Mesenchymal stem cell (in vitro differentiated cells and primary cell): ENCODE measurements around the gene SKAP2.

ENCODE experiments used
- DNase-seq: peaks from one replicate; pipeline ENCODE4 v3.0.0-alpha.2; 2013
- H2AFZ ChIP-seq: one replicate; pipeline ENCODE4 v1.6.1; 2013; ENCODE audit warnings: low read depth, mild to moderate bottlenecking, control low read depth, inconsistent platforms, low read length, moderate library complexity
- H2AK5ac ChIP-seq: 2 replicates; pipeline ENCODE4 v1.6.1; 2013; ENCODE audit warnings: low read length, moderate library complexity, mild to moderate bottlenecking, inconsistent platforms; ENCODE audit not compliant: severe bottlenecking
- H2BK120ac ChIP-seq: one replicate; pipeline ENCODE4 v1.6.1; 2013; ENCODE audit warnings: low read depth, mild to moderate bottlenecking, inconsistent platforms, low read length, moderate library complexity
- H2BK12ac ChIP-seq, 2 experiments: one replicate each; pipeline ENCODE4 v1.6.1; 2013; ENCODE audit warnings: inconsistent platforms in 2 of 2, low read length in 2 of 2, mild to moderate bottlenecking in 2 of 2, moderate library complexity in 2 of 2, control low read depth in 1 of 2
- H2BK15ac ChIP-seq: one replicate; pipeline ENCODE4 v1.6.1; 2013; ENCODE audit warnings: mild to moderate bottlenecking, low read depth, inconsistent platforms; ENCODE audit not compliant: poor library complexity, severe bottlenecking
- H2BK5ac ChIP-seq: 2 replicates; pipeline ENCODE4 v1.6.1; 2013; ENCODE audit warnings: low read depth, mild to moderate bottlenecking, low read length, control low read depth, inconsistent platforms; ENCODE audit not compliant: poor library complexity, severe bottlenecking
- H3K14ac ChIP-seq, 2 experiments: one replicate each; pipeline ENCODE4 v1.6.1; 2013; ENCODE audit warnings: inconsistent platforms in 2 of 2, low read length in 2 of 2, control low read depth in 1 of 2, mild to moderate bottlenecking in 1 of 2, moderate library complexity in 1 of 2
- H3K18ac ChIP-seq, 2 experiments: one replicate each; pipeline ENCODE4 v1.6.1; 2013; ENCODE audit warnings: inconsistent platforms in 2 of 2, low read length in 2 of 2, control low read depth in 1 of 2, low read depth in 1 of 2, mild to moderate bottlenecking in 1 of 2
- H3K23ac ChIP-seq, 2 experiments: one replicate each; pipeline ENCODE4 v1.6.1; 2013; ENCODE audit warnings: inconsistent platforms in 2 of 2, low read length in 2 of 2, mild to moderate bottlenecking in 2 of 2, moderate library complexity in 2 of 2, control low read depth in 1 of 2
- H3K27ac ChIP-seq: 2 replicates; pipeline ENCODE4 v1.5.1; 2013; ENCODE audit warnings: mild to moderate bottlenecking, moderate library complexity, low read length, control low read depth, inconsistent platforms; ENCODE audit not compliant: poor library complexity, severe bottlenecking
- H3K27me3 ChIP-seq, 2 experiments: 2 replicates each; pipeline versions ENCODE4 v1.6.1 to v1.7.0; 2013; ENCODE audit warnings: low read length in 2 of 2, mild to moderate bottlenecking in 2 of 2, moderate library complexity in 2 of 2, control low read depth in 1 of 2, inconsistent platforms in 1 of 2; ENCODE audit not compliant: control insufficient read depth in 1 of 2, insufficient read depth in 1 of 2
- H3K36me3 ChIP-seq, 2 experiments: 2 replicates each; pipeline versions ENCODE4 v1.6.1 to v1.7.0; 2013; ENCODE audit warnings: low read length in 2 of 2, control low read depth in 1 of 2, inconsistent platforms in 1 of 2, low read depth in 1 of 2, mild to moderate bottlenecking in 1 of 2; ENCODE audit not compliant: insufficient read depth in 2 of 2, control insufficient read depth in 1 of 2
- H3K4ac ChIP-seq, 2 experiments: one replicate each; pipeline ENCODE4 v1.6.1; 2013; ENCODE audit warnings: inconsistent platforms in 2 of 2, low read length in 2 of 2, mild to moderate bottlenecking in 2 of 2, moderate library complexity in 2 of 2, control low read depth in 1 of 2, low read depth in 1 of 2
- H3K4me1 ChIP-seq: 2 replicates; pipeline ENCODE4 v1.6.1; 2013; ENCODE audit warnings: low read depth, low read length, control low read depth; ENCODE audit not compliant: control insufficient read depth, insufficient read depth
- H3K4me2 ChIP-seq: 2 replicates; pipeline ENCODE4 v1.6.1; 2013; ENCODE audit warnings: low read length, mild to moderate bottlenecking, inconsistent platforms; ENCODE audit not compliant: poor library complexity, severe bottlenecking
- H3K4me3 ChIP-seq, 2 experiments: 2 replicates each; pipeline versions ENCODE4 v1.5.1 to v1.7.0; 2013; ENCODE audit warnings: low read length in 2 of 2, mild to moderate bottlenecking in 2 of 2, control low read depth in 1 of 2, low read depth in 1 of 2; ENCODE audit not compliant: insufficient read depth in 1 of 2
- H3K79me1 ChIP-seq: replicated peaks from 2 replicates; pipeline ENCODE4 v1.6.1; 2013; ENCODE audit warnings: mild to moderate bottlenecking, control low read depth, low read length, inconsistent platforms; ENCODE audit not compliant: poor library complexity, severe bottlenecking
- H3K9ac ChIP-seq: 2 replicates; pipeline ENCODE4 v1.7.0; 2013; ENCODE audit warnings: mild to moderate bottlenecking, low read length, moderate library complexity
- H3K9me3 ChIP-seq: 2 replicates; pipeline ENCODE4 v1.7.0; 2013; ENCODE audit warnings: mild to moderate bottlenecking, low read length; ENCODE audit not compliant: control insufficient read depth
- H4K8ac ChIP-seq: one replicate; pipeline ENCODE4 v1.6.1; 2013; ENCODE audit warnings: inconsistent platforms, mild to moderate bottlenecking, low read length, moderate library complexity
- H4K91ac ChIP-seq: one replicate; pipeline ENCODE4 v1.6.1; 2013; ENCODE audit warnings: mild to moderate bottlenecking, low read length, inconsistent platforms
- WGBS: methylation state at CpG from one replicate; pipeline ENCODE4 v1.1.7; 2013; ENCODE audit warnings: mixed read lengths; 5-methylcytosine and 5-hydroxymethylcytosine counted together

SKAP2 gene

DNA sequence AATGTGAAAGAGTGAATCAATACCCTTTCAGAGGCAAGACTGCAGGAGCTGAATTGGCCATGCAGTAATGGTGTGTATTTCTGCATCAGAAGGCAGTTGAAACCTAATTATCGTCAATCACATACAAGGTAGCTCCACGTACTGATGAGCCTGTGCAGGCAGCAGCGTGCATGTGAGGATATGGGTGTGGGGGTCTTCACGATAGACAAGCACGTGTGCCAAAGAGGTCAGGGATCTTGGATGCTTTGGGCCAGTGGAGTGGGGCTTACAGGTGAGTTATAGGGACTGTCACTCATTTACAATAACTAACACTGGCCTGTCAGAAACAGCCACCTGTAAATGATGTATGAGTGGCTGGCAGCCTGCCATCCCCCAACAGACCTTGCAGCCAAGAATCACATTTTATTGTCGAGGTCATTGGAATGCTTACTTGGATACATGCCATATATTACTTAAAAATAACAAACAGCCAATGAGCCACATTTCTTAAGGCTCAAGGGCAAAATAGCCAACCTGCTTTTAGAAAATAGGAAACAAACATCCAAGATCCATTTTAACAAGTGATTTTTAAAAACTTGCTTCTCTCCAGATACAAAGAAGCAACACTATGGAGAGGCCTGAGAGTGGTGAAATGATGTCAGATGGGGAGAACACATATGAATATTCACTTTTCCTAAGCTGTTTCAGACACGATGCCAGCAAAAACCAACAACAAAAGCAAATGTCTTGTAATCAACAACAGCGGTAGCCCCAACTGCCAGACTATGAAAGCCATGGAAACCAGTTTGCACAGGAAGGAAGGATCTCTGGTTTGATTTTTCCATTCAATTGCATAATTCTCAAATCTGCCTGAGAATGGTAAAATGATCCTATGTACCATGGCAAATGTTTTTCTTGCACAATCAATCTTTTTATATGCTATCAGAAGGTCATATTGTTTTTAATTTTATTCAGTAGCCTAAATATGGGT, 210.7 kb downstream of the SKAP2 start:
- Histone ChIP-seq H3K9me3 (no peaks in the 10 kb centered on the region), H3K27me3 (peaks cover 0 to 4% of the 10 kb centered on the region in 2 experiments), H3K4me1 (peaks cover 3% of the 10 kb centered on the region), H3K23ac (no peak overlapping the region), H2AFZ (no peak overlapping the region), H2BK120ac (no peak overlapping the region), H2AK5ac (no peak overlapping the region), H3K9ac (no peak overlapping the region), H3K14ac (peak overlapping the region in 1 of 2 experiments; percentile 68), H3K4ac (no peak overlapping the region), H3K27ac (no peak overlapping the region), H3K36me3 (no peaks in the 10 kb centered on the region), H3K79me1 (no peaks in the 10 kb centered on the region), H2BK12ac (no peak overlapping the region), H2BK5ac (no peak overlapping the region), H3K18ac (peak overlapping the region in 1 of 2 experiments; percentile 11), H3K4me3 (no peak overlapping the region), H3K4me2 (no peak overlapping the region), H2BK15ac (no peak overlapping the region), H4K8ac (no peak overlapping the region), H4K91ac (no peak overlapping the region)
- WGBS: 81% methylated on average over 8 of the region's 8 CpGs
- no peak for DNase-seq

DNA sequence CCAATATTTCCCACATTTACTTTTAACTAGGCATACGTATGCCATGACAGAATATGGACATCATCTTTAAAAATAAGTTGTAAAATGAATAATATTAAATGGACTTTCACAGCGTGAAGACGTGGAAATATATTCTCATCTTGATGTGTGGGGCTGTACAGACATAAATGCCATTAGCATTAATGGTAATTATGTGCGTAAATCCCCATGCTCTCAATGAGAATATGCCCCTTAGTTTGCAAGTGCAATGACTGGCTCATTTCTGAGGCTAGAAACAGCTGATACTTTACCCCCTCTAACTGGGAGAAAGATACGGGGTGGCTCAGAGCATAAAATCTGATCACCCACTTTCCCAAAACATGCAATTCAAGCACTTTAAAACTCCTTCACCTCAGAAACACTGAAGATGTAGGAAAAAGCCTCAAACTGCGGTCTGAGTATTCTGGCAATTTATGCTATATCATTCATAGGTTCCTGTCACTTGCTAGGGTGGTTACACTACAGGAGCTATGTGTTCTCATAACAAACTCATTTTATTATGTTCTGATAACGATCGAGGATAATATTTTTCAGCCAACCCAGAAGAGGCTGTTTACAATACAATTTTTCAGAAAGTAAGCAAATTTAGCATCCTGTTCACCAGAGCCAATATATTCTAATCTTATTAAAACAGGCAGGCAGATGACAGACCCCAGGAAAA, 211.8 kb downstream of the SKAP2 start:
- 92% methylated on average over 6 of the region's 8 CpGs for WGBS

DNA sequence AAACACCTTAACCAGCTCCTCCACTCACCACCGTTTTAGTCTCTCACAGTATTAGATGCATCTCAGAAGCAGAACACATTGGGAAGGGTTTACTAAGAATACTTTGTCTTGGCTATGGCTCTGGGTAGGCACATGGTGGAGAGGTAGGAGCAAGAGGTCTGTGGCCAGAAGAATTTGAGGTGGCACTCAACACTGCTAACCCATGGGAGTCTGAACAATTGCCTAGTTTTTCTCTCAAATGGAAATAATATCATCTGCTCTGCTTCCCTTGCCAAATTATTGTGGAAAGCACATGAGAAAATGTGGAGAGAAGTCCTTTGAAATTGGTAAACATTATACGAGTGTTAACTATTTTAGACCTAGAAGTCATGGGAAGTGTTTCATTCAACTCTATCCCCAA, 214.3 kb downstream of the SKAP2 start:
- Histone ChIP-seq H2BK15ac (no peak overlapping the region), H4K91ac (no peak overlapping the region), H3K4me3 (no peak overlapping the region), H3K9ac (no peak overlapping the region), H2AFZ (no peak overlapping the region), H3K14ac (no peak overlapping the region), H4K8ac (no peak overlapping the region), H2AK5ac (no peak overlapping the region), H3K18ac (no peak overlapping the region), H3K79me1 (no peaks in the 10 kb centered on the region), H3K27me3 (peaks cover 0 to 4% of the 10 kb centered on the region in 2 experiments), H3K4me1 (peaks cover 5% of the 10 kb centered on the region), H3K4me2 (no peak overlapping the region), H2BK12ac (no peak overlapping the region), H3K36me3 (no peaks in the 10 kb centered on the region), H2BK120ac (no peak overlapping the region), H3K27ac (no peak overlapping the region), H2BK5ac (no peak overlapping the region), H3K4ac (no peak overlapping the region), H3K23ac (no peak overlapping the region), H3K9me3 (no peaks in the 10 kb centered on the region)
- DNase-seq: no peak
- 75% methylated on average over 1 of the region's 2 CpGs for WGBS

More for the DNA sequence above, 211.8 kb downstream of the SKAP2 start:
- Histone ChIP-seq H3K9ac (no peak overlapping the region), H2BK15ac (no peak overlapping the region), H3K27me3 (peaks cover 0 to 4% of the 10 kb centered on the region in 2 experiments), H2BK120ac (no peak overlapping the region), H2BK5ac (no peak overlapping the region), H3K23ac (no peak overlapping the region), H4K8ac (no peak overlapping the region), H3K4me1 (peaks cover 5% of the 10 kb centered on the region), H3K36me3 (no peaks in the 10 kb centered on the region), H3K4me3 (no peak overlapping the region), H3K79me1 (no peaks in the 10 kb centered on the region), H4K91ac (no peak overlapping the region), H3K27ac (no peak overlapping the region), H2AK5ac (no peak overlapping the region), H3K4me2 (no peak overlapping the region), H3K18ac (no peak overlapping the region), H3K9me3 (no peaks in the 10 kb centered on the region), H2AFZ (no peak overlapping the region), H3K14ac (no peak overlapping the region), H2BK12ac (no peak overlapping the region), H3K4ac (no peak overlapping the region)
- no peak for DNase-seq

DNA sequence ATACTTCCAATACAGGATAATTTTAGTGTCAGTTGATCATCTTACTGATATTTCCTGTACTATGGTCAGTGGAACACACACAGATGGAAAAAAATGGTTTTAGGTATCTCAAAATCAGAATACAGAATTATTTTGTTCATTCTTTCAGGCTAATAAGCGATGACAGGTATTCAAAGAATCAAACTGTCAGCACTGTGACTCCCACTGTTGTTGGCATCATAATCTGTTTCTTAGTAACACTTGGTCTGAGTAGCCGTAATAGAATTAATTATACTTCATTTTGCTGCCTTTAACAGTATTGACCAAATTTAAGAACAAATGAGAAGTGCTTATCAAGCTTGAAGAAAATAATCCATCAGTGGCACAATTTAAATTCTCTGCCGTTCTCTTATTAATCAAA, 215.0 kb downstream of the SKAP2 start:
- H3K14ac ChIP-seq: no peak overlapping the region
- H2AFZ ChIP-seq: no peak overlapping the region
- no peak overlapping the region for H2BK5ac ChIP-seq
- peaks cover 0 to 4% of the 10 kb centered on the region in 2 experiments for H3K27me3 ChIP-seq
- H4K8ac ChIP-seq: no peak overlapping the region
- no peak overlapping the region for H3K27ac ChIP-seq
- no peak overlapping the region for H3K4me3 ChIP-seq
- no peaks in the 10 kb centered on the region for H3K9me3 ChIP-seq
- no peaks in the 10 kb centered on the region for H3K79me1 ChIP-seq
- no peak overlapping the region for H3K18ac ChIP-seq
- H3K23ac ChIP-seq: no peak overlapping the region
- no peak overlapping the region for H2BK15ac ChIP-seq
- no peak for DNase-seq
- 75% methylated on average over 1 of the region's 3 CpGs for WGBS
- H3K4ac ChIP-seq: no peak overlapping the region
- no peak overlapping the region for H2AK5ac ChIP-seq
- no peak overlapping the region for H4K91ac ChIP-seq
- no peak overlapping the region for H3K9ac ChIP-seq
- no peak overlapping the region for H2BK120ac ChIP-seq
- no peak overlapping the region for H2BK12ac ChIP-seq
- H3K36me3 ChIP-seq: no peaks in the 10 kb centered on the region
- H3K4me2 ChIP-seq: no peak overlapping the region
- H3K4me1 ChIP-seq: peaks cover 5% of the 10 kb centered on the region
